AG04450 (cell line): ENCODE data around the gene TMEM45A. TPM values are rescaled to one million over a fixed set of nuclear protein-coding genes. Genes with fewer than 3 reads are reported as not detected.

Experiments
- CTCF ChIA-PET: fragments of 300-600, 350-600 bp; formaldehyde crosslinking; extraction: SDS; loops from one replicate; lab custom pipeline; 2022; ENCODE audit warnings: antibody characterized with exemption, inconsistent platforms; lab: Charles Lee
- POLR2A ChIA-PET: fragments of 350-600 bp; formaldehyde crosslinking; extraction: SDS; loops from one replicate; lab custom pipeline; 2021; ENCODE audit warnings: antibody characterized with exemption, inconsistent platforms; lab: Yijun Ruan, JAX
- DNase-seq: peaks from one replicate; pipeline ENCODE4 v3.0.0-alpha.2; 2011; ENCODE audit warnings: low read depth, low spot score
- H3K27ac ChIP-seq: one replicate; pipeline ENCODE4 v1.5.1; 2012; ENCODE audit warnings: low read depth, low read length, control low read depth
- H3K27me3 ChIP-seq: one replicate; pipeline ENCODE4 v1.6.0; 2012; ENCODE audit warnings: low read length; ENCODE audit not compliant: control insufficient read depth, insufficient read depth
- H3K4me3 ChIP-seq: 2 replicates; pipeline ENCODE4 v1.5.1; 2011; ENCODE audit warnings: mild to moderate bottlenecking, low read depth, low read length, control low read depth
- H3K9me3 ChIP-seq: 2 replicates; pipeline ENCODE4 v1.5.1; 2012; ENCODE audit warnings: low read length; ENCODE audit not compliant: control insufficient read depth, insufficient read depth
- polyA plus RNA-seq: library from polyadenylated mRNA; depleted of rRNA; stranded (reverse); fragments of >200 nt; gene quantifications from 2 replicates; pipeline ENCODE4 v1.2.3, GENCODE V29; 2011
- TF ChIP-seq, protein P1 (sequence below): IDR thresholded peaks from 2 replicates; pipeline ENCODE4 v1.5.1; 2011; ENCODE audit warnings: low read depth, low read length, control low read depth, inconsistent platforms

The TMEM45A gene
- polyA plus RNA-seq, 1 experiment: 42.8 TPM

DNA sequence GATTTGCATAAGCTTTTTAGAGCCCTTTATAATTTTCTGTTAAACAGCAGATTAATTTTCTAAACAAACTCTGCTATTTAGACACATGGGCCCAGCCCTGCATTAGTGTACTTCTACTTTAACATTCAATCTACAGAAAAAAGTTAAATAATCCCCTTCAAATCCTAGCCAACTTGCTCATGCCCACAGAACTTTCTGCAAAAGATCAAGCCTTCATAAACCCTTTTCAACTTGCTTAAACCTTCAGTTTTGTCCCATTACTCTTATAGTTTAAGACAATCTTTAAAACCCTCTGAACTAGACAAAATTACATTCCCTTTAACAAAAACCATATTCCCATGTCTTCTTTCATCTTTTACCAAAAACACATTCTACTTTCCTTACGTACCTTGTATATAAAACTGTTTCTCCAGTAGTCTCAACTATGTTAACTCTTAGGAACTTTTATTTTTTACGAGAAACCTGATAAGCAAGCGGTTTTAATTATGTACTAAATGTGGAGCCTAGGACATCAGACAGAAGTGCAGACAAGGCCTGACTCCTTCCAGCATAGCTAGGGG, 91.8 kb downstream of the TMEM45A start:
- H3K4me3 ChIP-seq: no peak overlapping the region
- peaks cover 4% of the 10 kb centered on the region; the same call in 1 of the 2 replicates for H3K9me3 ChIP-seq
- DNase-seq: no peak
- ChIA-PET POLR2A (no interaction called here), CTCF (interaction anchor here (1.0 to 5.1 kb wide), 2 partner anchors 9 to 121 kb away, joined by 3 to 39 read pairs; no protein-coding TSS in a partner anchor)
- TF ChIP-seq, protein P1, sequence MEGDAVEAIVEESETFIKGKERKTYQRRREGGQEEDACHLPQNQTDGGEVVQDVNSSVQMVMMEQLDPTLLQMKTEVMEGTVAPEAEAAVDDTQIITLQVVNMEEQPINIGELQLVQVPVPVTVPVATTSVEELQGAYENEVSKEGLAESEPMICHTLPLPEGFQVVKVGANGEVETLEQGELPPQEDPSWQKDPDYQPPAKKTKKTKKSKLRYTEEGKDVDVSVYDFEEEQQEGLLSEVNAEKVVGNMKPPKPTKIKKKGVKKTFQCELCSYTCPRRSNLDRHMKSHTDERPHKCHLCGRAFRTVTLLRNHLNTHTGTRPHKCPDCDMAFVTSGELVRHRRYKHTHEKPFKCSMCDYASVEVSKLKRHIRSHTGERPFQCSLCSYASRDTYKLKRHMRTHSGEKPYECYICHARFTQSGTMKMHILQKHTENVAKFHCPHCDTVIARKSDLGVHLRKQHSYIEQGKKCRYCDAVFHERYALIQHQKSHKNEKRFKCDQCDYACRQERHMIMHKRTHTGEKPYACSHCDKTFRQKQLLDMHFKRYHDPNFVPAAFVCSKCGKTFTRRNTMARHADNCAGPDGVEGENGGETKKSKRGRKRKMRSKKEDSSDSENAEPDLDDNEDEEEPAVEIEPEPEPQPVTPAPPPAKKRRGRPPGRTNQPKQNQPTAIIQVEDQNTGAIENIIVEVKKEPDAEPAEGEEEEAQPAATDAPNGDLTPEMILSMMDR: no peak
- no peak overlapping the region for H3K27ac ChIP-seq
- H3K27me3 ChIP-seq: no peaks in the 10 kb centered on the region

DNA sequence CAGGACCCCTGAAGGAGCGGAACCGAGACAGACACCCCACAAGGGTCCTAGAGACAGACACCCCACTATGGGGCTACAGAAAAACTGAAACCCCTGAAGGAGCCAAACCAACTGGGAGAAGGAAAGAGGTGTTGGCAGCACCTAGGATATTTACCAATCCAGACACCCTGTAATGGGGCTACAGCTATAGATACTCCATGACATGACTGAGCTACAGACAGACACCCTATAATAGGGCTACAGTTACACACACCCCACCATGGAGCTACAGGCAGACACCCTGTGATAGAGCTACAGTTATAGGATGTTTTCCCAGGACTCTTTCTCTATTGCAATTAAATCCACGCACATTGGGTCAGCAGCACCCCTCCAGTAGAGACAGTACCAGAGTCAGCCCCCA, 94.4 kb downstream of the TMEM45A start:
- Histone ChIP-seq H3K27me3 (peaks cover 4% of the 10 kb centered on the region), H3K4me3 (no peak overlapping the region), H3K27ac (no peak overlapping the region), H3K9me3 (peaks cover 4% of the 10 kb centered on the region; the same call in 1 of the 2 replicates)
- POLR2A ChIA-PET: no interaction called here
- TF ChIP-seq, protein P1: no peak
- CTCF ChIA-PET: interaction anchor here (5.1 kb wide), 1 partner anchor 124 kb away, joined by 39 read pairs; no protein-coding TSS in a partner anchor
- no peak for DNase-seq

DNA sequence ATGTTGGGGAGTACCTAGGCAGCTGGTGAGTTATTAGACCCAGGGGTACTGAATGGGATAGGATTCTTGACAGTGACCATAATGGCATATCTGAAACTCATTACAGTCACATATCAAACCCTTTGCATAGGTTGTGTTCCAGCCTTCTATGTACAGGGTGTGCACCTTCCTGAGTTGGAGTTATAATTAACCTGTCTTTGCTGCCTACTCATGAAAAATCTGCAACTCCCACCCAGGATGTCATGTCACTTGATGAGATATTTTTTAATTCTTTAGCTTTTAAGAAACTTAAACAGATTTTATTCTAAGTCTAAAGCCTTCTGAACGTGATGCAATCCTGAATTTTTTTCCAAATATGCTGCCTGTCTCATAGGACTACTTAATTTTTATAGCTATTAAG, 95.8 kb downstream of the TMEM45A start:
- Histone ChIP-seq H3K4me3 (no peak overlapping the region), H3K27ac (no peak overlapping the region), H3K27me3 (peaks cover 4% of the 10 kb centered on the region), H3K9me3 (peaks cover 4% of the 10 kb centered on the region; the same call in 1 of the 2 replicates)
- CTCF ChIA-PET: interaction anchor here (0.6 to 6.2 kb wide), 2 partner anchors 13 to 125 kb away, joined by 3 to 398 read pairs; no protein-coding TSS in a partner anchor
- POLR2A ChIA-PET: no interaction called here
- TF ChIP-seq, protein P1: no peak
- DNase-seq: no peak

DNA sequence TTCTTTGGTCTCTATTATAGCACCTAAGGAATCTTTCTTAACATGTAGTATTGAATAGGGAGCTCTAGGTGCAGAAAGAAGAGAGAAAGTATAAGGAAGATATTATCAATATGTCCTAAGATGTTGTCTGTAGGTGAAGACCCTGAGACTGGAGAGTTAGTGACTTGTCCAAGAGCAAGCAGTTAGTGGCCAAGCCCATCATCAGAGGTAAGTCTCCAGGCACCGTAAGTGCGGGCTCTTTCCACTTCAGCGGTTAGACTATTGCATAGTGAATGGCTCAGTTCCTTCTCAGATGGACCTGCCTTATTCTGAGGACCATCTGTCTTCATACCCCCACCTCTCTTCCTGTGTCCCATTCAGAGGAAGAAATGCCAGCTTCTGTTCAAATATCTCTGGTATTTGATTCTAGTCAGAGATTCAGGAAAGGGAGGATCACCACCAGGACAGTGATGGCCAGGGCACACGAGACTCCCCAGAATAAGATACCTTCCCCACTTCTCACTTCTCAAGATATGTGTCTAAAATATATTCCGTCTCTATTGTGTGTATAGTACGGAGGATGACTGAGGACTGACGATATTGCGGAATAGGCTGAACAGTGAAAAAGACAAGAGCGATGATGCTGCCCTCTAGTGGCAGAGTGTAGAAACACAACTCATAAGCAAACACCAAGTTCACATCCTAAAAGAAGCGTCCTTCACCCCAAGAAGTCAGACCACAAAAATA, 97.9 kb downstream of the TMEM45A start:
- peaks cover 4% of the 10 kb centered on the region for H3K27me3 ChIP-seq
- H3K4me3 ChIP-seq: peak overlapping the region; percentile 5; the same call in 1 of the 2 replicates
- peak; percentile 44 for DNase-seq
- H3K9me3 ChIP-seq: no peaks in the 10 kb centered on the region; the same call in 1 of the 2 replicates
- TF ChIP-seq, protein P1: peak; percentile 92
- H3K27ac ChIP-seq: no peak overlapping the region
- CTCF ChIA-PET: interaction anchor here (0.6 to 6.2 kb wide), 30 partner anchors 10 to 758 kb away, joined by 3 to 398 read pairs (median 6); partner anchors contain the start of gene TMEM45A
- POLR2A ChIA-PET: interaction anchor here (1.6 kb wide), 1 partner anchor 98 kb away, joined by 9 read pairs; the partner anchor contains the start of gene TMEM45A
